Measurements from ENCODE around the gene ENAM.

ENAM gene

DNA sequence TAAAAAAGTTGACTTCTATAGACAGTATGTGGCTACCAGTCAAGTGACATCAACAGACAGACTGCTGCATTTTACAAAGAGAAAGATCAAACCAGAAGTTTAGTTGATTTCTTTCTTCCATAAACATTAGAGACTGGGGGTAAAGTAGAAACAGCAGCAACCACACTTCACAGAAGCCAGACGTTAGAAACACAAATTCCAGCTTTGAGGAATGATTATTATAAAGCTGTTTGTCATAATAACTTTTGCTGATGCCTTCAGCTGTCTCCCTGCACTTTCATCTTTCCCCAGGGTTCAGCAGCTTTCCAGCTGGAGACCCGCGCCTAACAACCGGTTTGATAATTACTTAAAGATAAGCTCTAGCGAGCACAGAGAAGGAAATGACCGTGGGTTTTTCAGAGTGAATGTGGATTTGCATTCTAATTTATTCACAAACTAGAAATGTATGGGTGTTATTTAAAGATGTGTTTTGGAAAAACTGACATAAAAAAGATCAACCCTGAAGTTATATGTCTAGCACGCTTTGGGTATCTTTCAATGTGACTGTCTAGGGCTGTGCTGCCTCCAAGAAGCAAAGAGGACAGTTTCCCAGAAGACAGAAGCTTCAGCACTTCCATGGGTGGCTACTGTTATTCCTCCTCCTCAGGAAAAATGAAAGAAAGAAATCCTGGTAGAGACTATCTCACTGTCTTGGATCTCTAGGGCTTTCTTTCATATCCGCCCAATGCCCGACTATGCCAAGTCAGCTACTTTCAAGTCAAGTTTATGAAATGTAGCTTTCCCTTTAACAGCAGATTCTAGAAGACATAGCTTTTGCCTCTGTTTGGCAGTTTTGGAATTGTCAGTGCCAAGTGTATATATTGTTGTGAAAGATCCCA is 15.0 kb upstream of the ENAM start:
- no peaks in the 10 kb centered on the region for H3K36me3 ChIP-seq (ENCODE audit: low read depth)
- DNase-seq (ENCODE audit: low spot score) (no peak), ATAC-seq (ENCODE audit: low read depth) (no peak)
- no peaks in the 10 kb centered on the region for H3K27me3 ChIP-seq (ENCODE audit: insufficient read depth, poor library complexity, severe bottlenecking)
- TF ChIP-seq CTCF (IDR thresholded peaks at IDR 0.05; ENCODE audit: poor library complexity, severe bottlenecking): no peak
- H3K9me3 ChIP-seq (ENCODE audit: severe bottlenecking): no peaks in the 10 kb centered on the region
- no peak overlapping the region for H3K27ac ChIP-seq (ENCODE audit: poor library complexity, severe bottlenecking)
- H3K4me1 ChIP-seq (ENCODE audit: insufficient read depth, poor library complexity, severe bottlenecking): no peaks in the 10 kb centered on the region
- H3K4me3 ChIP-seq (ENCODE audit: severe bottlenecking): no peak overlapping the region

- Histone ChIP-seq H3K27ac (ENCODE audit: poor library complexity, severe bottlenecking) (no peak overlapping the region), H3K4me3 (ENCODE audit: severe bottlenecking) (no peak overlapping the region)
- ATAC-seq (ENCODE audit: low read depth): no peak
Measured at GRCh38 chr4:70614184-70614555, 14.4 kb upstream of the ENAM start.

GRCh38 chr4:70619288-70619687 is 9.3 kb upstream of the ENAM start:
- DNase-seq (ENCODE audit: low spot score) (no peak), ATAC-seq (ENCODE audit: low read depth) (no peak)
- Histone ChIP-seq H3K27me3 (ENCODE audit: insufficient read depth, poor library complexity, severe bottlenecking) (no peaks in the 10 kb centered on the region), H3K9me3 (ENCODE audit: severe bottlenecking) (no peaks in the 10 kb centered on the region), H3K36me3 (ENCODE audit: low read depth) (no peaks in the 10 kb centered on the region), H3K4me1 (ENCODE audit: insufficient read depth, poor library complexity, severe bottlenecking) (no peaks in the 10 kb centered on the region), H3K4me3 (ENCODE audit: severe bottlenecking) (no peak overlapping the region), H3K27ac (ENCODE audit: poor library complexity, severe bottlenecking) (no peak overlapping the region)
- no peak for TF ChIP-seq CTCF (IDR thresholded peaks at IDR 0.05; ENCODE audit: poor library complexity, severe bottlenecking)

More at GRCh38 chr4:70614184-70614555, 14.4 kb upstream of the ENAM start:
- no peak for DNase-seq (ENCODE audit: low spot score)
- H3K36me3 ChIP-seq (ENCODE audit: low read depth): no peaks in the 10 kb centered on the region
- H3K27me3 ChIP-seq (ENCODE audit: insufficient read depth, poor library complexity, severe bottlenecking): no peaks in the 10 kb centered on the region
- no peaks in the 10 kb centered on the region for H3K9me3 ChIP-seq (ENCODE audit: severe bottlenecking)
- TF ChIP-seq CTCF (IDR thresholded peaks at IDR 0.05; ENCODE audit: poor library complexity, severe bottlenecking): no peak
- no peaks in the 10 kb centered on the region for H3K4me1 ChIP-seq (ENCODE audit: insufficient read depth, poor library complexity, severe bottlenecking)

- H3K4me3 ChIP-seq (ENCODE audit: severe bottlenecking): no peak overlapping the region
- no peak for TF ChIP-seq CTCF (IDR thresholded peaks at IDR 0.05; ENCODE audit: poor library complexity, severe bottlenecking)
- no peak overlapping the region for H3K27ac ChIP-seq (ENCODE audit: poor library complexity, severe bottlenecking)
- no peaks in the 10 kb centered on the region for H3K9me3 ChIP-seq (ENCODE audit: severe bottlenecking)
- no peak for ATAC-seq (ENCODE audit: low read depth)
- H3K4me1 ChIP-seq (ENCODE audit: insufficient read depth, poor library complexity, severe bottlenecking): no peaks in the 10 kb centered on the region
- no peaks in the 10 kb centered on the region for H3K36me3 ChIP-seq (ENCODE audit: low read depth)
- H3K27me3 ChIP-seq (ENCODE audit: insufficient read depth, poor library complexity, severe bottlenecking): no peaks in the 10 kb centered on the region
- DNase-seq (ENCODE audit: low spot score): no peak
Measured at GRCh38 chr4:70619778-70620177, 8.8 kb upstream of the ENAM start.

- no peak for ATAC-seq (ENCODE audit: low read depth)
- H3K27me3 ChIP-seq (ENCODE audit: insufficient read depth, poor library complexity, severe bottlenecking): no peaks in the 10 kb centered on the region
- H3K27ac ChIP-seq (ENCODE audit: poor library complexity, severe bottlenecking): no peak overlapping the region
- H3K4me1 ChIP-seq (ENCODE audit: insufficient read depth, poor library complexity, severe bottlenecking): no peaks in the 10 kb centered on the region
- H3K4me3 ChIP-seq (ENCODE audit: severe bottlenecking): no peak overlapping the region
- no peaks in the 10 kb centered on the region for H3K36me3 ChIP-seq (ENCODE audit: low read depth)
- no peak for DNase-seq (ENCODE audit: low spot score)
- no peak for TF ChIP-seq CTCF (IDR thresholded peaks at IDR 0.05; ENCODE audit: poor library complexity, severe bottlenecking)
- no peaks in the 10 kb centered on the region for H3K9me3 ChIP-seq (ENCODE audit: severe bottlenecking)
Measured at GRCh38 chr4:70623323-70623722, 5.2 kb upstream of the ENAM start.

Data from RWPE2 (cell line).